ENCODE results near the gene PGBD1. TPM values are rescaled to one million over a fixed set of nuclear protein-coding genes. Genes with fewer than 3 reads are reported as not detected.

PGBD1 gene
- total and polyA plus RNA-seq, 2 of the 13 experiments (the other 11 are each of a cell fraction or from before 2014, with no cell fraction given), result 3.6 to 6.9 TPM

GRCh38 chr6:28252009-28252975 lies 29.1 kb upstream of the PGBD1 start, which contains the start of gene ZKSCAN4 (continued):
- TF ChIP-seq REST (IDR thresholded peaks at IDR 0.05; ENCODE audit: borderline replicate concordance in 1 of 2, low read depth in 1 of 2, low read length in 2 of 2), result peak in 1 of 2 experiments; percentile 63; a peak in 1 of 4 replicates
- peak; percentile 66; the same call in 1 of the 2 replicates for TF ChIP-seq ZNF431 (CRISPR knock-in tag; IDR thresholded peaks at IDR 0.05; ENCODE audit: borderline replicate concordance, low read depth)
- TF ChIP-seq HNRNPK (IDR thresholded peaks at IDR 0.05; ENCODE audit: low read depth, low read length, poor library complexity, severe bottlenecking), result no peak
- no peak for TF ChIP-seq ZSCAN29 (CRISPR knock-in tag; conservative IDR thresholded peaks at IDR 0.05)
- 0 out of 2 replicates have a peak, but pooled peaks have one; percentile 36 for TF ChIP-seq ZNF317 (CRISPR knock-in tag; IDR thresholded peaks at IDR 0.05)
- peak; percentile 64; the same call in 1 of the 2 replicates for TF ChIP-seq RFXANK (CRISPR knock-in tag; IDR thresholded peaks at IDR 0.05)
- 0 out of 2 replicates have a peak, but pooled peaks have one; percentile 44 for TF ChIP-seq ZNF616 (CRISPR knock-in tag; IDR thresholded peaks at IDR 0.05; ENCODE audit: low read depth)
- peak; percentile 80; the same call in 1 of the 2 replicates for TF ChIP-seq ZNF510 (CRISPR knock-in tag; IDR thresholded peaks at IDR 0.05; ENCODE audit: low read depth)
- peak; percentile 22; the same call in 1 of the 2 replicates for TF ChIP-seq TCF7 (IDR thresholded peaks at IDR 0.05; ENCODE audit: low read depth)
- no peak for TF ChIP-seq ZBTB20 (CRISPR knock-in tag; IDR thresholded peaks at IDR 0.05; ENCODE audit: borderline replicate concordance, low read depth)
- peak; percentile 74; the same call in 1 of the 2 replicates for TF ChIP-seq ZNF800 (CRISPR knock-in tag; IDR thresholded peaks at IDR 0.05)
- TF ChIP-seq ZNF256 (CRISPR knock-in tag; conservative IDR thresholded peaks at IDR 0.05), result 0 out of 2 replicates have a peak, but pooled peaks have one; percentile 17
- peak; percentile 45; the same call in 1 of the 2 replicates for TF ChIP-seq TFE3 (CRISPR knock-in tag; IDR thresholded peaks at IDR 0.05)
- peak; percentile 92; the same call in 1 of the 2 replicates for TF ChIP-seq IKZF5 (CRISPR knock-in tag; IDR thresholded peaks at IDR 0.05)
- peak; percentile 99 for TF ChIP-seq SAP130 (CRISPR knock-in tag; IDR thresholded peaks at IDR 0.05; ENCODE audit: low read depth)
- peak; percentile 22; the same call in 1 of the 2 replicates for TF ChIP-seq EHMT2 (IDR thresholded peaks at IDR 0.05; ENCODE audit: borderline replicate concordance, low read depth, low read length)
- TF ChIP-seq FOXK1 (CRISPR knock-in tag; IDR thresholded peaks at IDR 0.05; ENCODE audit: borderline replicate concordance, low read depth), result peak; percentile 90
- TF ChIP-seq GATAD2A (CRISPR knock-in tag; IDR thresholded peaks at IDR 0.05), result peak; percentile 85
- TF ChIP-seq ZMYM4 (CRISPR knock-in tag; IDR thresholded peaks at IDR 0.05), result peak; percentile 89
- TF ChIP-seq ZNF546 (CRISPR knock-in tag; conservative IDR thresholded peaks at IDR 0.05), result no peak; the same call in 1 of the 2 replicates

Data from HepG2 (cell line).